ENCODE data around the gene GNPTG. TPM values are rescaled to one million over a fixed set of nuclear protein-coding genes. Genes with fewer than 3 reads are reported as not detected.

GNPTG gene
- total and polyA plus RNA-seq, 2 donors (not counting 3 experiments of a cell fraction or from before 2014, with no cell fraction given), result 51.6 to 109 TPM

DNA sequence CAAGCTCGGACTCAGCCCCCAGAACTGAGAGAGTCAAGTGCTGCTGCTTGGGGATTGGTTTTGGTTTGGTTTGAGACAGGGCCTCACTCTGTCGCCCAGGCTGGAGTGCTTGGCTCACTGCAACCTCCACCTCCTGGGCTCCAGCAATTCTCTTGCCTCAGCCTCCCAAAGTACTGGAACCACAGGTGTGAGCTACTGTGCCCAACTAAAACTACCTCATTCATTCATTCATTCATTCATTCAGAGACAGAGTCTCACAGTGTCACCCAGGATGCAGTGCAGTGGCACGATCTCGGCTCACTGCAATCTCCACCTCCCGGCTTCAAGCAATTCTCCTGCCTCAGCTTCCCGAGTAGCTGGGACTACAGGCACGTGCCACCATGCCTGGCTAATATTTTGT lies 38.0 kb downstream of the GNPTG start:
- Histone ChIP-seq H3K4me1 (ENCODE audit: control insufficient read depth, extremely low read depth, insufficient read depth, low read length) (no peaks in the 10 kb centered on the region), H3K9me3 (replicated peaks; ENCODE audit: control insufficient read depth, insufficient read depth, low read length) (no peaks in the 10 kb centered on the region), H3K27me3 (ENCODE audit: control insufficient read depth in 2 of 2, insufficient read depth in 2 of 2, low read length in 2 of 2) (no peaks in the 10 kb centered on the region), H3K36me3 (ENCODE audit: control insufficient read depth in 2 of 2, extremely low read depth in 1 of 2, insufficient read depth in 2 of 2, low read length in 2 of 2) (peaks cover 0 to 19% of the 10 kb centered on the region in 2 experiments), H3K9me1 (replicated peaks; ENCODE audit: control insufficient read depth, extremely low read depth, insufficient read depth, low read length) (no peaks in the 10 kb centered on the region), H3K4me2 (ENCODE audit: insufficient read depth, low read length) (no peak overlapping the region), H3K79me2 (ENCODE audit: control insufficient read depth, insufficient read depth, low read length) (no peaks in the 10 kb centered on the region), H3K4me3 (replicated peaks in 1 of 3; ENCODE audit: insufficient read depth in 1 of 3, low read depth in 1 of 3, low read length in 3 of 3) (no peak overlapping the region), H3K9ac (replicated peaks; ENCODE audit: extremely low read depth, insufficient read depth, low read length) (no peak overlapping the region), H3K27ac (ENCODE audit: insufficient read depth, low read depth, low read length) (no peak overlapping the region), H4K20me1 (replicated peaks; ENCODE audit: control insufficient read depth, extremely low read depth, insufficient read depth, low read length) (no peaks in the 10 kb centered on the region), H2AFZ (ENCODE audit: low read depth, low read length) (no peak overlapping the region)
- BruUV-seq (replicated peaks), result no TSS peak
- intact Hi-C loops (cut with micrococcal nuclease), result no loop called here
- DNase-seq (ENCODE audit: low read depth, low spot score) (no peak), FAIRE-seq (no peak)
- ChIA-PET CTCF (no interaction called here), POLR2A (no interaction called here)
- TF ChIP-seq FOS (IDR thresholded peaks at IDR 0.05; ENCODE audit: borderline replicate concordance, insufficient read depth, low read length) (no peak), MYC (IDR thresholded peaks at IDR 0.05; ENCODE audit: low read depth, low read length) (no peak), GATA2 (IDR thresholded peaks at IDR 0.05; ENCODE audit: insufficient read depth, insufficient read length, low read depth, low read length) (no peak)
- dilution Hi-C loops (cut with MboI; ENCODE audit: extremely low pct_ligation_motif_present, low sequenced_read_pairs), result no loop called here

DNA sequence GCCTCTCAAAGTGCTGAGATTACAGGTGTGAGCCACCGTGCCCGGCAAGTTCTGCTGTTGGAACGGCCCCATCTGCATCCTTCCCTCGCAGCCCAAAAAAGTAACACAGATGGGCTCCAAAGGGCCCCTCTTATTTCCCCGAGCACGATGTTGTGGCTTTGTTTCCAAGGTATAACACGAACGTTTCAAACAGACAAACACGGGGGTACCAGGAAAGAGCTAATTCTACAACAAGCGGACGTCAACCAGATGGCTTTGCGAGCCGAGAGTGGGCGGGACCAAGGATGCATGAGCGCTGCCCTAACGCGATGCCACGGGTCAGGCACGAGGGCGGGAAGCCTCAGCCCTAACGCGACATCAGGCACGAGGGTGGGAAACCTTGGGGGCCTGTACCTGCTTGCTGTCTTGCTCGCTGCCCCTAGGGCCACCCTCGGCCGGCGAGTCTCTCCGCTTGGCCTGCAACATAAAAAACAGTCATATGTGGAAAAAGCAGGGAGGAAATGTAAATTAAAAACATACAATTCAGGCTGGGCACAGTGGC lies 38.6 kb downstream of the GNPTG start:
- Histone ChIP-seq H3K9ac (replicated peaks; ENCODE audit: extremely low read depth, insufficient read depth, low read length) (no peak overlapping the region), H3K9me3 (replicated peaks; ENCODE audit: control insufficient read depth, insufficient read depth, low read length) (no peaks in the 10 kb centered on the region), H4K20me1 (replicated peaks; ENCODE audit: control insufficient read depth, extremely low read depth, insufficient read depth, low read length) (no peaks in the 10 kb centered on the region), H3K27me3 (ENCODE audit: control insufficient read depth in 2 of 2, insufficient read depth in 2 of 2, low read length in 2 of 2) (no peaks in the 10 kb centered on the region), H2AFZ (ENCODE audit: low read depth, low read length) (no peak overlapping the region), H3K27ac (ENCODE audit: insufficient read depth, low read depth, low read length) (no peak overlapping the region), H3K4me1 (ENCODE audit: control insufficient read depth, extremely low read depth, insufficient read depth, low read length) (no peaks in the 10 kb centered on the region), H3K4me2 (ENCODE audit: insufficient read depth, low read length) (no peak overlapping the region), H3K4me3 (replicated peaks in 1 of 3; ENCODE audit: insufficient read depth in 1 of 3, low read depth in 1 of 3, low read length in 3 of 3) (no peak overlapping the region), H3K79me2 (ENCODE audit: control insufficient read depth, insufficient read depth, low read length) (no peaks in the 10 kb centered on the region), H3K9me1 (replicated peaks; ENCODE audit: control insufficient read depth, extremely low read depth, insufficient read depth, low read length) (no peaks in the 10 kb centered on the region), H3K36me3 (ENCODE audit: control insufficient read depth in 2 of 2, extremely low read depth in 1 of 2, insufficient read depth in 2 of 2, low read length in 2 of 2) (peaks cover 0 to 19% of the 10 kb centered on the region in 2 experiments)
- dilution Hi-C loops (cut with MboI; ENCODE audit: extremely low pct_ligation_motif_present, low sequenced_read_pairs) (no loop called here), intact Hi-C loops (cut with micrococcal nuclease) (no loop called here)
- BruUV-seq (replicated peaks), result no TSS peak
- DNase-seq (ENCODE audit: low read depth, low spot score), result no peak
- no peak for FAIRE-seq
- ChIA-PET CTCF (interaction anchor here (2.3 kb wide), 1 partner anchor 27 kb away, joined by 9 read pairs; no protein-coding TSS in a partner anchor), POLR2A (no interaction called here)
- TF ChIP-seq EZH2 (IDR thresholded peaks at IDR 0.05; ENCODE audit: borderline replicate concordance, low read depth, low read length, severe bottlenecking), result no peak
- no peak for TF ChIP-seq JUN (IDR thresholded peaks at IDR 0.05; ENCODE audit: borderline replicate concordance, insufficient read depth, insufficient read length, low read depth)
- TF ChIP-seq FOS (IDR thresholded peaks at IDR 0.05; ENCODE audit: borderline replicate concordance, insufficient read depth, low read length), result no peak
- TF ChIP-seq POLR2A (IDR thresholded peaks at IDR 0.05; ENCODE audit: low read depth, low read length), result no peak
- TF ChIP-seq, protein P1, sequence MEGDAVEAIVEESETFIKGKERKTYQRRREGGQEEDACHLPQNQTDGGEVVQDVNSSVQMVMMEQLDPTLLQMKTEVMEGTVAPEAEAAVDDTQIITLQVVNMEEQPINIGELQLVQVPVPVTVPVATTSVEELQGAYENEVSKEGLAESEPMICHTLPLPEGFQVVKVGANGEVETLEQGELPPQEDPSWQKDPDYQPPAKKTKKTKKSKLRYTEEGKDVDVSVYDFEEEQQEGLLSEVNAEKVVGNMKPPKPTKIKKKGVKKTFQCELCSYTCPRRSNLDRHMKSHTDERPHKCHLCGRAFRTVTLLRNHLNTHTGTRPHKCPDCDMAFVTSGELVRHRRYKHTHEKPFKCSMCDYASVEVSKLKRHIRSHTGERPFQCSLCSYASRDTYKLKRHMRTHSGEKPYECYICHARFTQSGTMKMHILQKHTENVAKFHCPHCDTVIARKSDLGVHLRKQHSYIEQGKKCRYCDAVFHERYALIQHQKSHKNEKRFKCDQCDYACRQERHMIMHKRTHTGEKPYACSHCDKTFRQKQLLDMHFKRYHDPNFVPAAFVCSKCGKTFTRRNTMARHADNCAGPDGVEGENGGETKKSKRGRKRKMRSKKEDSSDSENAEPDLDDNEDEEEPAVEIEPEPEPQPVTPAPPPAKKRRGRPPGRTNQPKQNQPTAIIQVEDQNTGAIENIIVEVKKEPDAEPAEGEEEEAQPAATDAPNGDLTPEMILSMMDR (IDR thresholded peaks at IDR 0.05; ENCODE audit: extremely low read depth in 1 of 2, insufficient read depth in 1 of 2, low read depth in 1 of 2, low read length in 2 of 2), result no peak
- TF ChIP-seq MAX (IDR thresholded peaks at IDR 0.05; ENCODE audit: insufficient read depth, insufficient read length), result no peak
- no peak for TF ChIP-seq POLR2AphosphoS5 (IDR thresholded peaks at IDR 0.05; ENCODE audit: insufficient read depth, low read depth, low read length)
- no peak for TF ChIP-seq GATA2 (IDR thresholded peaks at IDR 0.05; ENCODE audit: insufficient read depth, insufficient read length, low read depth, low read length)
- TF ChIP-seq MYC (IDR thresholded peaks at IDR 0.05; ENCODE audit: low read depth, low read length), result no peak
